ENCODE data around the gene CFP.
A peak's percentile ranks its signal among the peaks of the same experiment; 100 is the strongest.
"Not testable (repeated sequence)": the region's sequence is repeated elsewhere in the genome, so short reads cannot be mapped to it uniquely, and the experiment has no call there.

The CFP gene

DNA sequence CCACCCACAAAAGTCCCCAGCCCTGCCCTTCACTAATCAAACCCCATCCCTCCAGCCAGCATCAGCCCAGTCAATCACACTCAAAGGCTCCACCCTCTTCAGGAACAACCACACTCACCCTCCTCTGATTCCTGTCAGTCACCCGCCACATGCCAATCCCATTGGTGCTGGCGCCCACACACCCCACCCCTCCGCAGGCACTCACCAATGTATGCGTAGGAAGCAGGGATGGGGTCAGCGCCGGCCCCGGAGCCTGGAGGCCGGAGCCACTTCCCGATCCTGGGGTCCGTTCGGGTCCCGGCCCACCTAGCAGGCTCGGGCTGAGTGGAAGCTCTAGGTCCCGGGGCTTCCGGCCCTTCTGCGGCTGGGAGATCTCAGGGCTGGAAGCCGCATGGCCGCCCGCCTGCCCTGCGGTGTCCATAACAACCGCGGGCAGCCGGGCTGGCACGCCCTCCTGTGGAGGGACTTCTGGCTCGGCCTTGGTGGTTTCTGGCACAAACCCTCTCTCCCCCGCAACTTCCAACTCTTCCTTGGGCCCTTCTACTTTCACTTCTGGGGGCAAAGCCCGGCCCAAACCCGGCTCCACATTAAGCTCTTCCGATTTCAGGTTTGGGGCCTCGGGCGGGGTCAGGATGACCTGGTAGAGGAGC is 7.9 kb upstream of the CFP start:
- peak in 1 of 2 experiments; percentile 57 for DNase-seq

DNA sequence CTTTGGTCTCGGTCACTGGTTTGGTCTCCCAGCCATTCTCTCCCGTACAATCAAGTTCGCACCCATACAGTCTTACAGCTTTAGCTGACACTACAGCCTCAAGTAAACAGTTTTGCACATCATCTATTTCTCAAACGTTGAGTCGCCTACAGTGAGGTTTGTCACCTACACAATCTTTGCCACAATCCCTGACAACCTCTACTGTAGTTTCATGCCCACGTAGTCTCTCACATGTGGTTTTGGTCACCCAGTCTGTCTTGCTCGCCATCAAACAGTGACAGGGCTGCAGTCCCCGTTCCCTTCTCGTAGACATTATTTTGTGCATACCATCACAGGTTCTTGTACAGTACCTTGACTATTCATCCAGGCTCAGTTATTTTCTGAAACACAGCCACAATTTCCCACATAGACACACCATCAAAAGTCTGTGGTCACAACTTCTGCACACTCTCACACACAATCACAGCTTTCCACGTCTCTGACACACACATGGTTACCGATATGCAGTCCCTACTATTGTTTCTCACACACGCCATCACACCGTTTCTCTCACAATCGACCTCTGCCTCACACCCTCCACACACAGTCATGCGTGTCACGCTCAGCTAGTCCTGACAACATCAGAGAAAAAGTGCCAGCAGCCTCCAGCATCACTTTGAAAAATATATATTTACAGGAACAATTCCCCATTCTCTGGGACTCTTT is 5.3 kb upstream of the CFP start:
- peak in 1 of 2 experiments; percentile 47 for DNase-seq

DNA sequence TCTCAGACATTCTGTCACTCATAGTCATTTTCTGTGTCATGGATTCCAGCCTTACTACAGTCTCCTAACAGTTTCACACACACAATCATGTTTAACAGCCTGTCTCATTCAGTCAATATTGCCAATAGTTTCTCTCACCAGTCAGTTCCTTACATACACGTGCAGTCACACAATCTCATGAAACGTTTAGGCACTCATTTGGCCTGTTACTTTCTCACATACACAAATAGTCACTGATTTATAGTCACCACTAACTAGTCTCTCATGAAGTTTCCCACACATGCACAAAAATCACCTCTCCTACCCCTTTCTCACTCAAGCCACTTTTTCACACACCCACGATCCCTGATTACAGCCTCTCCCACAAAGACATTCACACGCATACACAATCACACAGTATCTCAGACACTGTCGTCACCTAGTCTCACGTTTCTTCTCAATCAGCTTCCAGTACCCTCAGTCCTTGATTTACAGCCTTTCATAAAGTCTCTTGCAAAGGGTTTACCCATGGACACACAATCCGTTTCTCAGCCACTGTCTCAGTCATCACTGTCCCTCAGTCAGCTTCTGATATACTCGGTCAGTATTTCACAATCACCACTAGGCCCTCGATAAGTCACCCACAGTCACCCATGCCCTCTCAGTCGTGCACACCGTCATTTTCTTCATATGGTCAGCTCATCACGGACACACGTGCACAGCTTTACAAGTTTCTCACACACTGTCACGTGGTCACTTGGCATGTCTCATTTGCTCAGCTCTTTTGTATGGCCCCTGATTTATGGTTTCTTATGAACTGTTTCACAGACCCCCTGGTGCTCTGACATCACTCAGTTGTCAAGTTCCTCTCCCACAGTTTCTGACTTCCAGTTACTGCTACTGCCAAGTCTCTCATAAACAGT is 4.2 kb upstream of the CFP start:
- DNase-seq = no peak

DNA sequence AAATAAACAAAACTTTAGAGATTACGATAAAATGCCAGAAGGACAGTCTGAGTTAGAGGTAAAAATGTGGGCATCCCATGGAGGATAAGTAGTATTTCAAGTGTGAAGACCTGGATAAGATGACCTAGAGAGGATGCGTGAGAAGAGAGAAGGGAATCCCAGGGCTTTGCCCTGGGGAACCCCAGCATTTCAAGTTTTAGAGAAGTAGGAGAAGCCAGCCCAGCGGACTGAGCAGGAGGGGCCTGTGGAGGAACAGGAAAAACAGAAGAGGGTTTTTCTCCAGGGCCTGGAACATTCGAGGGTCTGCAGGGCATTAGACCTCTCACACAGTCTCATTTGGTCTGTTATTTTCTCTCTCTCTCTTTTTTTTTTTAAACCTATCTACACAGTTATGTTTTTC is 2.9 kb upstream of the CFP start:
- no peak for DNase-seq

DNA sequence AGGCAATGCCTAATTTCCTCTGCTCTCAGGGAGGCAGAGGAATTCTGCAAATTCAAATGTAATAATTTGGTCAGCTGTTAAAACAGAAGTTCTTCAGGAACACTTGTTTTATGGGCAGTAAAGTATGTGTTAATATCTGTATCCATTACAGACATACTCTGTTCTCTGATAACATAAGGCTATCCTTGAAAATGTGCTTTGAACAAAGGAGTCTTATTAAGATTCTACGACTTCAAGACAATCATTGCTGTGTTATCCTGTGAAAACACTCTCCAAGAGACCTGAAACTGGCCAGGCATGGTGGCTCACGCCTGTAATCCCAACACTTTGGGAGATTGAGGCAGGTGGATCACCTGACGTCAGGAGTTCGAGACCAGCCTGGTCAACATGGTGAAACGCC is 1.9 kb upstream of the CFP start:
- no peak for DNase-seq

DNA sequence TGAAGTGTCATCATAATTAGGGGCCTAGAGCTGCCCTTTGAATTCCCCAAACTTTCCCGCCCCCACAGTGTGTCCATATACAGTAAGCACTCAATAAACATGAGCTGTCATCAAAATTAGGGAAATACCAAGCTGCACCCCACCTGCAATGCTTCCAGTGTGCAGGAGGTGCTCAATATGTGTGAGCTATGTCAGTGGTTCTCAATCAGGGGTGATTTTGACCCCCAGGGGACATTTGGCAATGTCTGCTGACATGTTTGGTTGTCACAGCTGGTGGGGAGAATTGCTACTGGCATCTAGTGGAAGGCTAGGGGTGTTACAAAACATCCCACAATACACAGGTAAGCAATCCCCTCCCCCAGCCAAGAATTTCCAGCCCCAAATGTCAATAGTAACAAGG is 748 bp downstream of the CFP start:
- DNase-seq = no peak

DNA sequence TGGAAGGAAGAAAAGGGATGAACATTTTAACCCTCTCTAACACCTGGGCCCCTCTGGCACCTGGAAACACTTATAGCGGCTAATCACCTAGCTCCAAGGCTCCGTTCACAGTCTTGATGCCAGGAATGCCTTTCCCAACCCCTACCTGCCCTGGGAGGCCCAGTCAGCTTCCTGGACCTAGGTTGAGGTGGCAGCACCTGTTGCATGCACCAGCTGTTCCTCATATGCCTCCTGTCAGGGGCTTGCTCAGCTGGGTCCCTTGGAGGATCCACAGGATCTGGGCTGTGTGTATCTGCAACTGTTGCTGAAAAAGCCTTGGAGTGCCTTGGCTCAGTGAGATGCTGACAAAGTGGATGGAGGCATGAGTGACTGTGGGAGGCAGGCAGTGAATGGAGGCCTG is 4.4 kb downstream of the CFP start:
- DNase-seq = no peak

DNA sequence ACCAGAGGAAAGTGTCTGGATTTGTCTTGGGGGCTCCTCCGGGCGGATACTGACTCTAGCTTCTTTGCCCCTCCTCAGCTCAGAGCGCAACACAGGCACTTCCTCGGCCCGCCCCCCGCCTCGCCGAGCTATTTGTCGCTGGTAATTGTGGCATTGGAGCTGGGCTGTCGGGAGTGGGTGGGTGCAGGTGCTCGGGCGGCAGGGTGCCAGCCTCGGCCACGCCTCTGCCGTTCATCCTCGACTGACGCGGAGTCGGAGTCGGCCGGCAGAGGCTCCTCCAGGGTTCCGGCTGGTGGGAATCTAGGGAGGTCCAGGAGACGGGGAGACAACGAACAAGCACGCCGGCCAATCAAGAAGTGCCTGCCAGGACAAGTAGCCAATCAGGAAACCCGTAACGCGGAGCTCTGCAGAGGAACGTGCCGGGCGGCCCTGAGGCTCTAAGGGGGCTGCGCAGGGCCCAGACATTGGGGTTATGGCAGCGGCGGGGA is 6.1 kb downstream of the CFP start:
- peak; percentile 48 to 54 for DNase-seq

DNA sequence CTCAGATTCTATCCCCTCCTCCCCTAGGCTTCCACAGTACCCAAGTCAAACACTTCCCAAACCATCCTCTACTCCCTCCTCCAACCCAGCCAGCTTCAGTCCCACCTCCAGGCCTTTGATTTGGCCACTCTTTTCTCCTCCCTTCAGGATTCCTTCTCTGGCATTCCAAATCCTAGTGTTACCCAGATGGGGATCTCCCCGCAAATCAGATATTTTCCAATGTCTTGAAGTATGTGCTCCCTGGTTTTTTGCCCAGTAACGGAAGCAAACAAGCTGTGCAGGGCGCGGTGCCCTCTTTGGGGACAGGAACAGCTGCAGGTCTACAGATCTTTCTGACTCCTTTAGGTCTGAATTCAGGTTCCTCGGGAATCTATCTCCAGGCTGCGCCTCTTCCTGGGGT is 7.9 kb downstream of the CFP start:
- DNase-seq = no peak

DNA sequence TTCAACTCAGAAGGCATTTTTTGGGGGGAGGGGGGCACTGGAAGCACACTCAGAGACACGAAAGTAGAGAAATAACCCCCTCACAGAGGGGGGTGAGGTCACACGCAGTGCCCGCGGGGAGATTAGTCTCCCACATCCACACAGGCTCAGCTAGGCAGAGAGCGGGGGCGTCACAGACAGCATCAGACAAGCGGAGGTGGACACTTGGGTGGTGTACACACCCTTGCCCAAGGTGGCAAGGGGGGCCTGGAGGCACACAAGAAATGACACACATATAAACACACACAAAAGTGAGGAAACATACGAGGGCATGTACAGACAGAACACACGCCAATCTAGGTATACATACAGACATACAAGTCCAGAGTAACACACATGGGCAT is 9.4 kb downstream of the CFP start:
- DNase-seq = no peak

DNA sequence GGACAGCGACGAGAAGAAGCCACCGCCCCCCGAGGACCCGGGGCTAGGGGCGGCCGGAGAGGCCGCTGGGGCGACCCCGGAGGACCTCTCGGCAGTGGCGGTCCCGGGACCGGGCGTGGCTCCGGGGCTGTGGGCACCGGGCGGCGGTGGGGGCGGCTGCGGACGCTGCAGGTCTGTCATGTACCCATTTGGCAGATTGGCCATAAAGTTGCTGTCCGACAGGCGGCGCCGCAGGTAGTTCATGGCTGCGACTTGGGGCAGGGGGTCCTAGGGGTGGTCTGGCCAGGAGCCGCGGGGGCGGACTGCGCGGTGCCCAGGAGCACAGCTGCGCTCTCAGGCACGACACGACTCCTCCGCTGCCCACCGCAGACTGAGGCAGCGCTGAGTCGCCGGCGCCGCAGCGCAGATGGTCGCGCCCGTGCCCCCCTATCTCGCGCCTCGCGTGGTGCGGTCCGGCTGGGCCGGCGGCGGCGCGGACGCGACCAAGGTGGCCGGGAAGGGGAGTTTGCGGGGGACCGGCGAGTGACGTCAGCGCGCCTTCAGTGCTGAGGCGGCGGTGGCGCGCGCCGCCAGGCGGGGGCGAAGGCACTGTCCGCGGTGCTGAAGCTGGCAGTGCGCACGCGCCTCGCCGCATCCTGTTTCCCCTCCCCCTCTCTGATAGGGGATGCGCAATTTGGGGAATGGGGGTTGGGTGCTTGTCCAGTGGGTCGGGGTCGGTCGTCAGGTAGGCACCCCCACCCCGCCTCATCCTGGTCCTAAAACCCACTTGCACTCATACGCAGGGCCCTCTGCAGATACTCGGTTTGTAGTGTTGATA is 10.0 kb downstream of the CFP start, which contains the start of gene SYN1:
Gene SYN1 (minus strand): TSS at position 372 of the 817 bp plus-strand sequence. CDS start 129 bp downstream, at position 243.
- peak; percentile 76 to 85 for DNase-seq

DNA sequence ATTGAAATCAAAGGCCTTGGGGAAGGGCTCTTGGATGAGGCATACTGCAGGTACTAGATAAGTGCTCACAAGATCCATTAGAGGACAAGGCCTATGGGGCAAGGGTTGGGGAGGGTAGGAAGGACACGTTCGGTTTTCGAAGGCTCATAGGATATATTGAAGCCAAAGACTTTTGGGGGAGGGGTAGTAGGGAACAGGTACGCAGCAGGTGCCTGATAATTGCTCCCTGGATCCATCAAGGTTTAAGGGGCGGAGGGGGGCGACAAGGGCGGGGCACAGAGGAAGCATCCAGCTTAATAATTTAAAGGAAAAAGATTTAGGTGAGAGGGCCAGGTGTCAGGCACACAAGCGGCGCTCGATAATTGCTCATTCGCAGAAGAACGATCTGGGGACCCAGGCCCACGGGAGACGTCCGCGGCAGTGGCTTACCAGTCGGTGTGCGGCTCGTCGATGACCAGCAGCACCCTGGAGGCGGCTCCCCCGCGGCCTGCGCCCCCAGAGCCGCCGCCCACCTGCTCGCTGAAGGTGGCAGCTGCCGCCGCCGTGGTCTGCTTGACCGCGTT is 10.7 kb downstream of the CFP start:
- no peak for DNase-seq

DNA sequence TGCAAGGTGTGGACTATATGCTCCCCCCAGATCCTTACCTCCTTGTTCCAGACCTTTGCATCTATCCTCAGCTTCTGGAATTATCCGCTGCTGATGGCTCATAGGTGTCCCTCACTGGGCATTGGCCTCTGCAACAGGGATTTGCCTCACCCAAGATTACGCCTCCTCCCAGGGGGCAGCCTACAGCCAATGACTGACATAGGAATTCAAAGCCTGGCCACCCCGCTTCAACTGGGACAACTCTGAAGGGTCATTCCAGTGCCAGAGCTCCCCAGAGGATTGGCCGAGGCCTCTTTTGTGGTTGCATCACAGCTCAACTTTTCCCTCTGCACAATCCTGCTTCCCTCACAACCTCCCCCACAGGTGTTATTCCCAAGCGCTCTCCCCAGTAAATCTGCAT is 15.1 kb downstream of the CFP start:
- DNase-seq = no peak

DNA sequence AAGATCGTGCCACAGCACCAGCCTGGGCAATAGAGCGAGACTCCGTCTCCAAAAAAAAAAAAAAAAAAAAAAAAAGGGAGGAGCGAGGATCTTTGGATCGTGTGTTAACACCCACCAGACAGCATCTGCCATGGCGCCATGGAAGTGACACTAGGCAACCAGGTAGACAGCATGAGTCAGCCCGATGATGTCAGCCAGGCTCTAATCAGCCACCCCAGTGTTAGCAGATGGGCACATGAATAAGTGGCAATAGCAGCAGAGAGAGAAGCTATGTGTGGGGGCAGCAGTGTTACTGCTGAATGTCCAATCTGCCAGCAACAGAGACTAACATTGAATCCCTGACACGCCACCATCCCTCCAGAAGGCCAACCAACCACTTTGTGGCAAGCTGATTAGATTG is 16.6 kb downstream of the CFP start:
- no peak for DNase-seq

DNA sequence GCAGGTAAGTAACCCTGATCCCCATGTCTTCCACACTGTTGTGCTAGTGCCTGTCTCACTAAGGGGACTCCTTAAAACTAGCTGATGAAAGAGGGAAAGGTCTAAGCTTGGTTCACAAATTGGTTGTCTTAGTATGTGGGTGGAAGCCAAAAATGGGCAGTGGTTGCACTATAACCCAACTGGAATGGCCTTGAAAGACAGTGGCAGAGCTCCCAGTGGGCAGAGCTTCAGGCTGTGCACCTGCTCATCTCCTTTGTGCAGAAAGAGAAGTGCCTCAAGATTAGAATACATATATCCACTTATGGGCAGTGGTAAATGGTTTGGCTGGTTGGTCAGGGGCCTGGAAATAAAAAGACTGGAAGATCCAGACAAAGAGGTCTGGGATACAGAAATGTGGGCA is 17.3 kb downstream of the CFP start:
- DNase-seq = no peak

DNA sequence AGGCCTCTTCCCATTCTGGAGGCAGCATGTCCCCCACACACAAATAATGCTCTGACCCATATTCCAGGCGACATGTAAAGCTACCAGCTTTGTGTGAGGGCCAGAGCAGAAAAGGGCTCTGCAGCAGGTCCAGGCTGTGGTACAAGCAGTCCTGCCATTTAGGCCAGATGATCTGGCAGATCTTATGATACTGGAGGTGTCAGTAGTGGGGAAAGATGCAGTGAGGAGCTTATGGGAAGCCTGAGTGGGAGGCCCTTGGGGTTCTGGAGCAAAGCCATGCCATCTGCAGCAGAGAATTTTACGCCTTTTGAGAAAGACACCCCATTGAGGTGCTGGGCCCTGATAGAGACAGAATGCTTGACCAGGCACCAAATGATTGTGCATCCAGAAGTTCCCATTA is 17.8 kb downstream of the CFP start:
- no peak for DNase-seq

DNA sequence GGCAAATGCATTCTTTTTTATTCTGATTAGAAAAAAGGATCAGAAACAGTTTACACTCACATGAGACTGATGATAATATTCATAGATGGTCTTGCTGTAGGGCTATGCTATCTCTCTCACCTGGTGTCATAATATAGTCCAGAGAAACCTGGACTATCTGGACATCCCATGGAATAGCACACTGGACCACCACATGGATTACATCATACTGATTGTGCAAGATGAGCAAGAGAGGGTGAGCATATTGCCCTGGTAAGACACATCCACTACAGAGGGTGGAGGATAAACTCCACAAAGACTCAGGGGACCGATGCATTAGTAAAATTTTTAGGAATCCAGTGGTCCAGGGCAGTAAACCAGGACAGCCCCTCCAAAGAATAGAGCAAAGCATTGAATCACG is 18.2 kb downstream of the CFP start:
- no peak for DNase-seq

DNA sequence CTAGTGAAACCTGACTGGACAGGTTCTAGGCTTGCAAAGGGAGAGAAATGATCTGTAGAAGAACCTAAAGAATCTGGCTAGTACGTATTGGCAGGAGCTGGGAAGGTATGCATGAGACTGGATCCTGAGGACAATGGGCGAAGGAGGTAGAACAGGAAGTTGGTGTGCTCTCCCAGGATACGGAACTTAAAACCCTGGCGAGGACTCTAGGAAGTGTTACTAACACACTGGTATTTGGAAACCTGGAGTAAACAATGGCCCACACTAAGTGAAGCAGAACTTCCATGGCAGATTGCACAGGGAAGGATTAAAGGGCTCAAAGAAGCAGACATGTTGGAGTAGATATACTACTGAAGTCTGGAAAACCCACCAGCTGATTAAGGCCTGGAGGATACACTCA is 19.2 kb downstream of the CFP start:
- DNase-seq = no peak

DNA sequence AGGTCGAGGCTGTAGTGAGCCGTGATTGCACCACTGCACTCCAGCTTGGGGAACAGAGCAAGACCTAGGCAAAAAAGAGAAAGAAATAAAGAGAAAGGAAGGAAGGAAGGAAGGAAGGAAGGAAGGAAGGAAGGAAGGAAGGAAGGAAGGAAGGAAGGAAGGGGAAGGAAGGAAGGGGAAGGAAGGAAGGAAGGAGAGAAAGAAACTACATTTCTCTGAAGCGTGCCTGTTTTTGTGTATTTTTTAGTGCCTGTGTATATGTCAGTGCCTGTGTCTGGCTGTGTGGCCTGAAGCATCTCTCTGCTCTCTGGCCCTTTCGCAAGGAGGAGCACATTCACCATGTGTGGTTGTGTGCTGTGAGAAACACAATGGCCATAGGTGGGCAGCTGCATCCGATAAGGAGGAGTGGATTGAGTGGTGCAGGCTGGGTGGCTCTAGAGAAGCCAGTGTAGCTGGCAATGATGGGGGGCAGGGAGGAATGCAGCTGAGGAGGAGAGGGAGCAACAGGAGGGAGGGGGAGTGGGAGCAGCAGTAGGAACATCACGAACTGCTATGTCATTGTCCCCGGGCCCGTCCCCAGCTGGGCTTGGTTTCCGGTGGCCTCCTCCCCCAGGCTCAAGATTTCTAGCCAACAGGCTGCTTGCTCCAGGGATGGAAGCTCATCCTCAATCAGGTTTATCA is 21.5 kb downstream of the CFP start:
- DNase-seq = no peak

DNA sequence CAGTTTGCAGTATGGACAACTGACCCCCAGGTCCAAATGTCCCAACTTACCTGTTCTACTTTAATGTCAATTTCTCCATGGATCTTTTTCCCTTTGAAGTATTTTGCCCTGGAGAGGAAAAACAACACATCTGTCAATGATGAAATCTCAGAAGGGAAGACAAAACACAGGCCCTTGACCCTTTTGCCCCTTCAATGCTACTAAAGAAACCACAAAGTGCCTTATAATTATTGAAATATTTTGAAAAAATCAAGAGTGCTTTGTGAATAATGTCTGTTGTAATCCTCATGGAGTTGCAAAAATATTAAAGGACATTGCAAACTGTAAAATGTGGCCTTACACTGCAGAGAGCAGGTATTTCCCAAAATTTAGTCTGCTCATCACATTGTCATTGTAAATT is 22.6 kb downstream of the CFP start:
- DNase-seq = no peak

DNA sequence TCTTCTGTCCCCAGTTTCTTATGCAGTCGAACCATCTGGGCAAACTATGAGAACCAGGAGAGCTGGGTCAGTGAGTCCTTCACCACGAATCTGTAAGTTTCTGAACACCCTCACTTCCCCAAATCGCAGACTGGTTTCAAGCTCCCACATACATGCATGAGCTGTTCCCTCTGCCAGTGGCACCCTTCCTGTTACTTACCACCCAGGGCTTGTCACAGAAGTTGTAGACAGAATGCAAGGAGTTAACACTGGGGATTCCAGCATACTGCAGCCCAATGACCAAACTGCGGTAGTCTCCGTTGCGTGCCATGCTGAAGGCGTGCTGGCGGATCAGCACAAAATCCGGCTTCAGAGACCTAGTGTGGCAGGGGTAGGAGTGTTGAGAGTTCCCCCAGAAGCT is 24.7 kb downstream of the CFP start:
- DNase-seq = no peak

DNA sequence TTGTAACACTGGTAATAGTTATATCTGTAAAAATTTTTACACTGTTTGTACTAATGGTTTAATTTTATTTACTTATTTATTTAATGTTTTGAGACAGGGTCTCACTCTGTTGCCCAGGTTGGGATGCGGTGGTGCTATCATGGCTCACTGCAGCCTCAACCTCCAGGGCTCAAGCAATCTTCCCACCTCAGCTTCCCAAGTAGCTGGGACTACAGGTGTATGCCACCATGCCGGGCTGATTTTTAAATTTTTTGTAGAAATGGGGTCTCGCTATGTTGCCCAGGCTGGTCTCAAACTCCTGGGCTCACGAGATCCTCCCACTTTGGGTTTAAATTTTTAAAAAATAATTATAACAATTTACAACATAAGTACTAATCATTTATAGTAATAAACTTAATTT is 26.6 kb downstream of the CFP start:
- DNase-seq = not testable (repeated sequence)

Measured in activated T-cell treated with anti-CD3 and anti-CD28 coated beads, Interleukin-2, amount 50 U/mL, for 48 hours (primary cell).